ENCODE measurements around the gene COL28A1. TPM values are rescaled to one million over a fixed set of nuclear protein-coding genes. Genes with fewer than 3 reads are reported as not detected.
A peak's percentile ranks its signal among the peaks of the same experiment; 100 is the strongest.

The COL28A1 gene
- total RNA-seq, 1 experiment from 2014 or later = 7.3 TPM

DNA sequence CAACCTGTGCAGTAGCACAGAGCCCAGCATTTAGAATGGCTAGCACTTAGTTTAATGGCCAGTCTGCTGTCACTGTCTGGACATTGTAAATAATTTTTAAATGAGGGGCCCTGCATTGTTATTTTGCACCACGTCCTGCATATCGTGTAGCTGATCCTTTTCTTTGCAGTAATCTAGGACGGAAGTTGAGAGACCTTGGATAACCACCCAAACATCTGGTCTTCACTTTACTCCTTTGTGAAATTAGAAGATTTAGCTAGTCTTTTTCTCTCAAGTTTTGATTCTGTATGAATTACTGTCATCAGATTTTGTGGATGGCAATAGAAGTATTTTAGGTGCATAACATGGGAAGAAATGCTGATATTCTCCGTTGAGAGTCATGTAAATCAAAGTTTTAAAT, 32.9 kb upstream of the COL28A1 start:
- ChIA-PET CTCF (no interaction called here), POLR2A (interaction anchor here (1.5 kb wide), 1 partner anchor 72 kb away, joined by 4 read pairs; the partner anchor contains the start of gene UMAD1)
- Mint-ChIP-seq H3K36me3 (ENCODE audit: insufficient read depth, unreplicated experiment) (peaks cover 14% of the 10 kb centered on the region), H3K4me3 (ENCODE audit: unreplicated experiment) (no peak overlapping the region), H3K27ac (ENCODE audit: unreplicated experiment) (no peak overlapping the region), H3K9me3 (ENCODE audit: unreplicated experiment) (peaks cover 12% of the 10 kb centered on the region), H3K4me1 (ENCODE audit: low read depth, unreplicated experiment) (peaks cover 16% of the 10 kb centered on the region), H3K27me3 (ENCODE audit: insufficient read depth, unreplicated experiment) (no peaks in the 10 kb centered on the region)
- H3K4me3 ChIP-seq (ENCODE audit: low read depth, low read length) = no peak overlapping the region
- no TSS peak for BruUV-seq (replicated peaks)
- H3K27me3 ChIP-seq (replicated peaks; ENCODE audit: control insufficient read depth, insufficient read depth, low read length) = no peaks in the 10 kb centered on the region
- DNase-seq = no peak
- no peaks in the 10 kb centered on the region for H3K9me3 ChIP-seq
- H3K4me1 ChIP-seq = peaks cover 27% of the 10 kb centered on the region
- H3K36me3 ChIP-seq (ENCODE audit: control insufficient read depth, insufficient read depth, low read length) = 0 out of 2 replicates have a peak, but pooled peaks cover 1% of the 10 kb centered on the region
- intact Hi-C loops (cut with micrococcal nuclease; ENCODE audit: unreplicated experiment) = loop anchor here (10.0 kb wide), 4 partner anchors 426 to 726 kb away; no protein-coding TSS in a partner anchor
- TF ChIP-seq, protein P1, sequence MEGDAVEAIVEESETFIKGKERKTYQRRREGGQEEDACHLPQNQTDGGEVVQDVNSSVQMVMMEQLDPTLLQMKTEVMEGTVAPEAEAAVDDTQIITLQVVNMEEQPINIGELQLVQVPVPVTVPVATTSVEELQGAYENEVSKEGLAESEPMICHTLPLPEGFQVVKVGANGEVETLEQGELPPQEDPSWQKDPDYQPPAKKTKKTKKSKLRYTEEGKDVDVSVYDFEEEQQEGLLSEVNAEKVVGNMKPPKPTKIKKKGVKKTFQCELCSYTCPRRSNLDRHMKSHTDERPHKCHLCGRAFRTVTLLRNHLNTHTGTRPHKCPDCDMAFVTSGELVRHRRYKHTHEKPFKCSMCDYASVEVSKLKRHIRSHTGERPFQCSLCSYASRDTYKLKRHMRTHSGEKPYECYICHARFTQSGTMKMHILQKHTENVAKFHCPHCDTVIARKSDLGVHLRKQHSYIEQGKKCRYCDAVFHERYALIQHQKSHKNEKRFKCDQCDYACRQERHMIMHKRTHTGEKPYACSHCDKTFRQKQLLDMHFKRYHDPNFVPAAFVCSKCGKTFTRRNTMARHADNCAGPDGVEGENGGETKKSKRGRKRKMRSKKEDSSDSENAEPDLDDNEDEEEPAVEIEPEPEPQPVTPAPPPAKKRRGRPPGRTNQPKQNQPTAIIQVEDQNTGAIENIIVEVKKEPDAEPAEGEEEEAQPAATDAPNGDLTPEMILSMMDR (IDR thresholded peaks at IDR 0.05; ENCODE audit: insufficient read depth in 1 of 2, low read depth in 1 of 2, low read length in 1 of 2, severe bottlenecking in 1 of 2, unreplicated experiment in 1 of 2) = no peak

DNA sequence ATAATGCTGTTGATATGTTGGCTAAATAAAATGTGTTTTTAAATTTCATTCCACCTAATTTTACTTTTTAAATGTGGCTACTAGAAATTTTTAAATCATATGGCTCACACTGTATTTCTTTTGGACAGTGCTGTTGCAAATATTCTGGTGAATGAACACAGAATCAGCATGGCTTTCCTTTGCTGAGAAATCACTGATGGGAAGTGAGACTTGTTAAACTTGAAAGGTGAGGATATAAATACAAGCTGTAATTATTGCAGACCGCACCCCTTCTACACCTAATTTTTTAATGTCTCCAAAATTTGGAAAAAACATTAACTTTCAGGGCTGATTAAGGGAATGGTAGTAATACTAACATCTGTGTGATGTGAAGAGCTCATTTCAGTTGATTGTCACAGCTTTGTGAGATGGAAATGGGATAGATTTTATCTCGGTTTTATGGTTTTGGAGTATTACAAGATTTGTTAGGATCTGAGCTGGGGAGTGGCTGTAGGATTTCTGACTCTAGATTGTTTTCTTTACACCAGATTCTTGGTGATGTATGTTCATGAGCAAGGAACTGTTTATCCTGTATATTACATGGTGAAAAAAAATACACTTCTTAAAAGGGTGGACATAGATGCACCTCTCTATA, 32.3 kb upstream of the COL28A1 start:
- intact Hi-C loops (cut with micrococcal nuclease; ENCODE audit: unreplicated experiment) = loop anchor here (10.0 kb wide), 4 partner anchors 427 to 727 kb away; no protein-coding TSS in a partner anchor

More for the DNA sequence above, 32.3 kb upstream of the COL28A1 start:
- POLR2A ChIA-PET = interaction anchor here (1.5 kb wide), 1 partner anchor 73 kb away, joined by 4 read pairs; the partner anchor contains the start of gene UMAD1
- Mint-ChIP-seq H3K9me3 (ENCODE audit: unreplicated experiment) (peaks cover 12% of the 10 kb centered on the region), H3K4me1 (ENCODE audit: low read depth, unreplicated experiment) (peaks cover 20% of the 10 kb centered on the region), H3K27me3 (ENCODE audit: insufficient read depth, unreplicated experiment) (no peaks in the 10 kb centered on the region), H3K36me3 (ENCODE audit: insufficient read depth, unreplicated experiment) (peaks cover 14% of the 10 kb centered on the region), H3K27ac (ENCODE audit: unreplicated experiment) (no peak overlapping the region), H3K4me3 (ENCODE audit: unreplicated experiment) (no peak overlapping the region)
- CTCF ChIA-PET = no interaction called here
- TSS peak; percentile 37 for BruUV-seq (replicated peaks)
- TF ChIP-seq, protein P1 (IDR thresholded peaks at IDR 0.05; ENCODE audit: insufficient read depth in 1 of 2, low read depth in 1 of 2, low read length in 1 of 2, severe bottlenecking in 1 of 2, unreplicated experiment in 1 of 2) = no peak
- no peaks in the 10 kb centered on the region for H3K9me3 ChIP-seq
- DNase-seq = no peak
- peaks cover 32% of the 10 kb centered on the region for H3K4me1 ChIP-seq
- H3K4me3 ChIP-seq (ENCODE audit: low read depth, low read length) = peak overlapping the region; percentile 53
- H3K36me3 ChIP-seq (ENCODE audit: control insufficient read depth, insufficient read depth, low read length) = 0 out of 2 replicates have a peak, but pooled peaks cover 1% of the 10 kb centered on the region
- H3K27me3 ChIP-seq (replicated peaks; ENCODE audit: control insufficient read depth, insufficient read depth, low read length) = no peaks in the 10 kb centered on the region
